DND-41 (cell line): ENCODE measurements around the gene SLAIN2.
"Not testable (repeated sequence)": the region's sequence is repeated elsewhere in the genome, so short reads cannot be mapped to it uniquely, and the experiment has no call there.

ENCODE experiments used
- ATAC-seq: fragments of 200-7000 bp; cut with Tn5 transposase; 3 replicates; pipeline ENCODE4 v1.9.1; 2021; ENCODE audit warnings: low read depth; ENCODE audit not compliant: insufficient read depth
- DNase-seq: peaks from one replicate; pipeline ENCODE4 v3.0.0-alpha.2; 2020
- H2AFZ ChIP-seq: 2 replicates; pipeline ENCODE4 v1.6.0; 2012; ENCODE audit warnings: low read depth, low read length
- H3K27ac ChIP-seq: 2 replicates; pipeline ENCODE4 v1.5.1; 2012; ENCODE audit warnings: low read length, inconsistent platforms
- H3K27me3 ChIP-seq: fragments of 200-600 bp; sonication (generic); 2 replicates; pipeline ENCODE4 v1.6.0; 2012; ENCODE audit warnings: low read length, mild to moderate bottlenecking, inconsistent platforms; ENCODE audit not compliant: insufficient read depth, poor library complexity
- H3K36me3 ChIP-seq: 2 replicates; pipeline ENCODE4 v1.5.1; 2012; ENCODE audit warnings: low read length, inconsistent platforms; ENCODE audit not compliant: insufficient read depth
- H3K4me1 ChIP-seq: 2 replicates; pipeline ENCODE4 v1.5.1; 2012; ENCODE audit warnings: mild to moderate bottlenecking, low read length; ENCODE audit not compliant: insufficient read depth
- H3K4me2 ChIP-seq: 2 replicates; pipeline ENCODE4 v1.6.0; 2012; ENCODE audit warnings: mild to moderate bottlenecking, moderate library complexity, low read length, inconsistent platforms; ENCODE audit not compliant: insufficient read depth
- H3K4me3 ChIP-seq, 2 experiments: fragments of 200-600 bp in 1 of 2; shearing (Covaris generic) in 1 of 2; 2 replicates each; pipeline ENCODE4 v1.5.1; 2012 to 2016; ENCODE audit warnings: inconsistent platforms in 2 of 2, low read length in 2 of 2, mild to moderate bottlenecking in 2 of 2, low read depth in 1 of 2, moderate library complexity in 1 of 2
- H3K79me2 ChIP-seq: 2 replicates; pipeline ENCODE4 v1.6.0; 2012; ENCODE audit warnings: low read length, inconsistent platforms; ENCODE audit not compliant: insufficient read depth
- H3K9ac ChIP-seq: 2 replicates; pipeline ENCODE4 v1.6.0; 2012; ENCODE audit warnings: low read depth, mild to moderate bottlenecking, inconsistent platforms, low read length, moderate library complexity
- H3K9me3 ChIP-seq: 2 replicates; pipeline ENCODE4 v1.5.1; 2012; ENCODE audit warnings: low read length, moderate library complexity, mild to moderate bottlenecking, inconsistent platforms; ENCODE audit not compliant: insufficient read depth, severe bottlenecking
- H4K20me1 ChIP-seq: 2 replicates; pipeline ENCODE4 v1.6.0; 2012; ENCODE audit warnings: low read length; ENCODE audit not compliant: insufficient read depth
- EZH2 ChIP-seq: IDR thresholded peaks from 3 replicates; pipeline ENCODE4 v1.6.1; 2012; ENCODE audit warnings: borderline replicate concordance, low read depth, mild to moderate bottlenecking, moderate library complexity, low read length, inconsistent platforms; ENCODE audit not compliant: severe bottlenecking
- TF ChIP-seq, protein P1 (sequence below): IDR thresholded peaks from 2 replicates; pipeline ENCODE4 v1.5.1; 2012; ENCODE audit warnings: borderline replicate concordance, low read length, moderate library complexity, mild to moderate bottlenecking; ENCODE audit not compliant: poor library complexity, severe bottlenecking; ENCODE audit errors: extremely low read depth

SLAIN2 gene

DNA sequence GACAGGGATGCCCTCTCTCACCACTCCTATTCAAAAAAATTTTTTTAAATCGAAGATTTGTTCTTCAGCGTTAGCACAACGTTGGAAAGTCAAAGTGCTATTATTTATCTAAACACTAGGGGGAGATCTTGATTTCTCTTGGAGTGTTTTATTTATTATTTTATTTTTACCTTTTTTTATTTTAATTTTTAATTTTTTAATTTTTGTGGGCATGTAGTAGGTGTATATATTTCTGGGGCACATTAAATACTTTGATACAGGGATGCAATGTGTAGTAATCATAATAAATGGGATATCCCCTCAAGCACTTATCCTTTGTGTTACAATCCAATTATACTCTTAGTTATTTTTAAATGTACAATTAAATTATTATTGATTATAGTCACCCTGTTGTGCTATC lies 104.4 kb downstream of the SLAIN2 start:
- no peak overlapping the region for H3K4me2 ChIP-seq
- no peaks in the 10 kb centered on the region for H3K9me3 ChIP-seq
- H3K4me3 ChIP-seq: no peak overlapping the region
- H3K79me2 ChIP-seq: no peaks in the 10 kb centered on the region
- no peaks in the 10 kb centered on the region for H3K36me3 ChIP-seq
- no peak for DNase-seq
- H3K27me3 ChIP-seq: no peaks in the 10 kb centered on the region
- no peak for TF ChIP-seq EZH2
- TF ChIP-seq, protein P1, sequence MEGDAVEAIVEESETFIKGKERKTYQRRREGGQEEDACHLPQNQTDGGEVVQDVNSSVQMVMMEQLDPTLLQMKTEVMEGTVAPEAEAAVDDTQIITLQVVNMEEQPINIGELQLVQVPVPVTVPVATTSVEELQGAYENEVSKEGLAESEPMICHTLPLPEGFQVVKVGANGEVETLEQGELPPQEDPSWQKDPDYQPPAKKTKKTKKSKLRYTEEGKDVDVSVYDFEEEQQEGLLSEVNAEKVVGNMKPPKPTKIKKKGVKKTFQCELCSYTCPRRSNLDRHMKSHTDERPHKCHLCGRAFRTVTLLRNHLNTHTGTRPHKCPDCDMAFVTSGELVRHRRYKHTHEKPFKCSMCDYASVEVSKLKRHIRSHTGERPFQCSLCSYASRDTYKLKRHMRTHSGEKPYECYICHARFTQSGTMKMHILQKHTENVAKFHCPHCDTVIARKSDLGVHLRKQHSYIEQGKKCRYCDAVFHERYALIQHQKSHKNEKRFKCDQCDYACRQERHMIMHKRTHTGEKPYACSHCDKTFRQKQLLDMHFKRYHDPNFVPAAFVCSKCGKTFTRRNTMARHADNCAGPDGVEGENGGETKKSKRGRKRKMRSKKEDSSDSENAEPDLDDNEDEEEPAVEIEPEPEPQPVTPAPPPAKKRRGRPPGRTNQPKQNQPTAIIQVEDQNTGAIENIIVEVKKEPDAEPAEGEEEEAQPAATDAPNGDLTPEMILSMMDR: peak; percentile 51
- no peak overlapping the region for H2AFZ ChIP-seq
- H3K9ac ChIP-seq: no peak overlapping the region
- H3K27ac ChIP-seq: no peak overlapping the region
- ATAC-seq: no peak
- no peaks in the 10 kb centered on the region for H4K20me1 ChIP-seq
- H3K4me1 ChIP-seq: no peaks in the 10 kb centered on the region

DNA sequence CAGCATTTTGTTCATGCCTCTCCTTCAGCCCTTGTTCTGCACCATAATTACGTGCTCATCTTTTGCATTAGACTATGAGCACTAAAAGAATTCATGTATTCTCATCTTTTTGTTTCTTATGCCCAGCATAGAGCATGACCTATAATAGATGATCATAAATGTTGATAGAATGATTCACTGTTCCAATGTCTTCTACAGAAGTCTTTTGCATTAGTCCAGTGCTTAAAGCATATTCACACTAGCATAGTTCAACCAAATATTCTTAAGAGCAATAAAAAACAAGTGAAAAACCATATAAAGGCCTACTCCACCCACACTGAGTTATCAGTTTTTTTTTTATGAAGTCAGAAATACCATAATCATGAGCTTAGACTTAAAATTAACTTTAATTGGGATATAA lies 105.3 kb downstream of the SLAIN2 start:
- Histone ChIP-seq H3K27me3 (no peaks in the 10 kb centered on the region), H3K27ac (no peak overlapping the region), H4K20me1 (no peaks in the 10 kb centered on the region), H3K9ac (no peak overlapping the region), H3K4me2 (no peak overlapping the region), H3K36me3 (no peaks in the 10 kb centered on the region), H3K4me1 (no peaks in the 10 kb centered on the region), H3K4me3 (no peak overlapping the region), H3K79me2 (no peaks in the 10 kb centered on the region), H2AFZ (no peak overlapping the region), H3K9me3 (no peaks in the 10 kb centered on the region)
- TF ChIP-seq EZH2: no peak
- TF ChIP-seq, protein P1: no peak
- DNase-seq (no peak), ATAC-seq (no peak)

DNA sequence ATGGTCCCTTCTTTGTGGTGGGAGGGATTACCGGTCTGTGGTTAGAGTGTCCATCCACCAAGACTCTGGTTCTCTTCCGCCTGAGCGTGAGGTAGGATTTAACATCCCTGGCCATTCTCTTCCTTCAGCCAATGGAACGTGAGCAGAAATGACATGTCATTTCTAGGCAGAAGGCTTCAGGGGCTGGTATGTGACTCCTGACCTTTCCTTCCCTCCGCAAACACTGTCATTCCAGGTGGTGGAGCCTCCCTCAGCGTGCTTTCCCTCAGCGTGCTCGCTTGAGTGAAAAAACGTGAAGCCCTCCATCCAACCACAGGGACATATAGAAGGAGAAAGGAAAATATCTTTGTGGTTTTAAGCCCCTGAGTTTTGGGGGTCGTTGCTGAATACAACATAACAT lies 107.8 kb downstream of the SLAIN2 start:
- H3K4me1 ChIP-seq: no peaks in the 10 kb centered on the region
- H3K4me2 ChIP-seq: no peak overlapping the region
- TF ChIP-seq, protein P1: no peak
- no peak for TF ChIP-seq EZH2
- H4K20me1 ChIP-seq: no peaks in the 10 kb centered on the region
- no peaks in the 10 kb centered on the region for H3K36me3 ChIP-seq
- no peak overlapping the region for H3K4me3 ChIP-seq
- no peaks in the 10 kb centered on the region for H3K9me3 ChIP-seq
- H3K27me3 ChIP-seq: no peaks in the 10 kb centered on the region
- no peaks in the 10 kb centered on the region for H3K79me2 ChIP-seq
- H3K27ac ChIP-seq: no peak overlapping the region
- H2AFZ ChIP-seq: no peak overlapping the region
- H3K9ac ChIP-seq: no peak overlapping the region
- no peak for DNase-seq
- ATAC-seq: no peak

DNA sequence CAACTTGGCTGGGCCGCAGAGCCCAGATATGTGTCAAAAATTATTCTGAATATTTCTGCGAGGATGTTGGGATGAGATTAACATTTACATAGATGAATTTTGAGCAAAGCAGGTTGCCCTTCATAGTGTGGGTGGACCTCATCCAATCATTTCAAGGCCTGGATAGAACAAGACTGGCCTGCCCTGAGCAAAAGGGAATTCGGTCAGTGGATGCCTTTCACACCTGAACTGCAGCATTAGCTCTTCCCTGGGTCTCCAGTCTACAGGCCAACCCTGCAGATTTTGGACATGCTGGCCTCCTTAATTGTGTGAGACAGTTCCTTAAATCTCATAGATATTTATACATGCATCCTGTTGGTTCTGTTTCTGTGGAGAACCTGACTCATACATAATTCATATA lies 109.4 kb downstream of the SLAIN2 start:
- DNase-seq: no peak
- no peak overlapping the region for H3K4me3 ChIP-seq
- no peak overlapping the region for H3K9ac ChIP-seq
- TF ChIP-seq EZH2: no peak
- TF ChIP-seq, protein P1: no peak
- no peak overlapping the region for H2AFZ ChIP-seq
- no peak overlapping the region for H3K4me2 ChIP-seq
- no peaks in the 10 kb centered on the region for H3K9me3 ChIP-seq
- no peaks in the 10 kb centered on the region for H4K20me1 ChIP-seq
- no peak for ATAC-seq
- no peaks in the 10 kb centered on the region for H3K27me3 ChIP-seq
- no peaks in the 10 kb centered on the region for H3K79me2 ChIP-seq
- H3K36me3 ChIP-seq: no peaks in the 10 kb centered on the region
- no peaks in the 10 kb centered on the region for H3K4me1 ChIP-seq
- H3K27ac ChIP-seq: no peak overlapping the region

DNA sequence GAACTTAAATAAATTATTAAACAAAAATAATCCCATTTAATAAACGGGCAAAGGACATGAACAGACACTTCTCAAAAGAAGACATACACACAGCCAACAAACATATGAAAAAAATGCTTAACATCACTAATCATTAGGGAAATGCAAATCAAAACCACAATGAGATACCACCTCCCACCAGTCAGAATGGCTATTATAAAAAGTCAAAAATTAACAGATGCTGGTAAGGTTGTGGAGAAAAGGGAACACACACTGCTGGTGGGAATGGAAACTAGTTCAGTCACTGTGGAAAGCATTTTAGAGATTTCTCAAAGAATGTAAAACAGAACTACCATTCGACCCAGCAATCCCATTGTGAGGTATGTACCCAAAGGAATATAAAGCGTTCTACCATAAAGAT lies 110.3 kb downstream of the SLAIN2 start:
- not testable (repeated sequence) for H3K4me3 ChIP-seq, H3K9ac ChIP-seq, H3K4me1 ChIP-seq, H3K79me2 ChIP-seq, H3K4me2 ChIP-seq, DNase-seq, H4K20me1 ChIP-seq, H2AFZ ChIP-seq, H3K27ac ChIP-seq, H3K36me3 ChIP-seq, H3K9me3 ChIP-seq, H3K27me3 ChIP-seq, ATAC-seq
